Measurements from ENCODE around the gene ATP6V0E2.

Gene ATP6V0E2

DNA sequence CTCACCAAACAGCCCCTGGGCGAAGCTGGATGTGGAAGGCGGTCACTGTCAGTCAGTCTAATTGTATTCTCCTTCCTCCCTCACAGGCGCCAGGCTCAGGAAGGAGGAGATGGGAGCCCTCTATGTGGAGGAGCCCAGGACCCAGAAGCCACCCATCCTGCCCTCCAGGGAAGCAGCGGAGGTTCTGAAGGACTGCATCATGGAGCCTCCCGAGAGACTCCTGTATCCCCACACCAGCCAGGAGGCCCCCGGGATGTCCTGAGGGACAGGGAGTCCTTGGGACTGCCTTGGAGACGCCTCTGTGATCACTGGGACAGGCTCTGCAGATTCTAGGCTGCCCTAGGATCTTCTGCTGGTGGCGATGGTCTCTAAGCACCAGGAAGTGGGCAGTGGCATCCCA, 9.7 kb upstream of the ATP6V0E2 start:
- DNase-seq, result no peak

- no peak for DNase-seq
These were observed 9.0 kb upstream of the ATP6V0E2 start for GRCh38 chr7:149864751-149865150.

DNA sequence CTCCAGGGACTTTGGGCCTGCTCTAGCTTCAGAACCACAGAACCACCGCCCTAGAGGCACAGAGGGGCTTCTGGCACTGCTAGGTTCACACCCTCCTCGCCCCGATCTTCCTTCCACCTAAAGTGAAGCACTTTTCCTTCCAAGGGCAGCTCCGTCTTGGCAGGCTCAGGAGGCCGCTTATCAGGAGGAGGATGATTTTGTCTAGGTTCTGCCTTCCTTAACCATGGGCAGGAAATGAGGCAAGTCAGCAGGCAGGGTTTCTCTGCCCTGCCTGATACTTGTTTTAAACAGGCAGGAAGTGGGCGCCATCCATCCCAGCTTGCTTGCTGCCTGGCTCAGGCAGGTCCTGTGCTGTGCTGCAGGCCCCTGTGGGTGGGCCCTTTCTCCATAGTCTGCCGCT, 8.3 kb upstream of the ATP6V0E2 start:
- peak; percentile 64 for DNase-seq

DNA sequence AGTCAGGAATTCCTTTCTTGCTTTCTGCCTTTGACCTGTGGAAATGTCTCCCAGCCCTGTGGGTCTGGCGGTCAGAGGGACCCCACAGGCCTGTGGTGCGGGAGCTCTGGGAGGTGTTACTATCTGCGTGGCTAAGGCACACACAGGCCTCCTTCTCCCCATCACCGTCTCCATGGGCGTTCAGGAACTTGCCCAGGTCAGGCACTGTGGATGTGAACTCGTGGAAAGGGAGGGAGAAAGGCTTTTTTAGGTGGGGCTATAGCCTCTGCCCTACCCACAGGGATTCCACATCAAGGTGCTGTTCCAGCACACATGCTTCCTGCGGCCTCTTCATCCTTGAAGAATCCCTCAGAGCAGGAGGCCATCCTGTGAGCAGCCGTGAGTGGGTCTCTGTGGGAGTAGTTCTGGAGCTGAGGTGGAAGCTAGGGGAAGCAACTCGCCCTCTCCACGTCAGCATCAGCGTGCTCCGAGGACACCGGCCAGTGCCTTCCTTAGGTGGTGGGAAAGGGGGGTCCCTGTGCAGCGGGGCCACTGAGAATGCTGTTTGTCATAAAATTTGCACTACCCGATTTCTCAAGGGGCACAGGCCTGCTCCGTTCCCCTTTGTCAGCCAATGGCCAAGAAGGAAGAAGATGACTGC, 7.5 kb upstream of the ATP6V0E2 start:
- DNase-seq, result no peak

DNA sequence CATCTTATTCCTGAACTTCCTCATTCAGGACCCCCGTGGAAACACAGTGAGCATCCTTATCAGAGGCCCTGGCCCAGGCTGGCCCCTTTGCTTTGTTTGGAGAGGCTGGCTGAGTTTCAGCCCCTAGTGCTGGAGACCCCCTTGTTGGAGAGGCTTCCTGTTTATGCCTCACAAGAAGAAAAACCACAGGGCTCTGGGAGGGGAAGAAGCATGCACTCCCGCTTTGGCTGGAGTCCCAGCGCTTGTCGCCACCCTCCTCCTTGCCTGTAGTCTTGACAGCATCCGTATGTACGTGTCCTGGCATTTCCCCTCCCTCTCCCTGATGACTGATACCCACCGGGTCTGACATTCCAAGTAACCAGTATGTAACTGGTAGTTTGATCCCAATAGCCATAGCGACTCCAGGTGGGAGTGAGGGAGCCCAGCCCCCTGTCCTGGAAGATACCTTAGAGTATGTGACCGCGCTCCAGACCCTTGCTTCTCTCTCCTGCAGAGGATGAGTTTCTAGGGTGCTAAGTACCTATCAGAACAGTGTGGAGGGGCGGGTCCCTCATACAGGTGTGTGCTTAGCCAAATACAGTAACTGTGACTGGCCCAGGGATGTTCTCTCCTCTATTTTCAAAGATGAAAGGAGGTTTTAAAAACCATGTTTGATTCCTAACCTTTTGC, 6.9 kb upstream of the ATP6V0E2 start:
- no peak for DNase-seq

GRCh38 chr7:149867762-149868622, 5.8 kb upstream of the ATP6V0E2 start:
- DNase-seq, result no peak

GRCh38 chr7:149868623-149869290, 5.0 kb upstream of the ATP6V0E2 start:
- DNase-seq, result no peak

- no peak for DNase-seq
These were observed 4.5 kb upstream of the ATP6V0E2 start for GRCh38 chr7:149869291-149869650.

DNA sequence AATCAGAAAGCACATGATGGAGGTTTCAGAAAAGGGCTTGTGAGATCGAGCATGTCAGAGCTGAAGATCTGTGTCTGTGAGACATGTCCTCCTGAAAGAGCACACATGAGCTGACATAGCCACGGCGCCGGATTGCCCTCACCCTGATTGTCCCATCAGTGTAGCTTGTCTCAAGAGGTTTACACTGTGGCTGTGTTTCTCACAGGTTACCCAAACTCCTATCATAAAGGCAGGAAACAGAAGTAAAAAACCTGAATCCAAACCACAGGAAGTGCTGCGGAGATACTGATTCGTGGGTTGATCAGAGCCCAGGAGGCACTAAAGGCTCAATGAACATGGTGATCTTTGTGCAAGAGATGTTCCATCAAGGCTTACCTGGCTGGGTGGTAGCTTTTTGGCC, 3.9 kb upstream of the ATP6V0E2 start:
- peak; percentile 75 for DNase-seq

GRCh38 chr7:149870274-149870673, 3.5 kb upstream of the ATP6V0E2 start:
- DNase-seq, result no peak

- peak; percentile 21 for DNase-seq
These were observed 2.9 kb upstream of the ATP6V0E2 start for GRCh38 chr7:149870701-149871483.

GRCh38 chr7:149871576-149871975, 2.2 kb upstream of the ATP6V0E2 start:
- DNase-seq, result peak; percentile 17

DNA sequence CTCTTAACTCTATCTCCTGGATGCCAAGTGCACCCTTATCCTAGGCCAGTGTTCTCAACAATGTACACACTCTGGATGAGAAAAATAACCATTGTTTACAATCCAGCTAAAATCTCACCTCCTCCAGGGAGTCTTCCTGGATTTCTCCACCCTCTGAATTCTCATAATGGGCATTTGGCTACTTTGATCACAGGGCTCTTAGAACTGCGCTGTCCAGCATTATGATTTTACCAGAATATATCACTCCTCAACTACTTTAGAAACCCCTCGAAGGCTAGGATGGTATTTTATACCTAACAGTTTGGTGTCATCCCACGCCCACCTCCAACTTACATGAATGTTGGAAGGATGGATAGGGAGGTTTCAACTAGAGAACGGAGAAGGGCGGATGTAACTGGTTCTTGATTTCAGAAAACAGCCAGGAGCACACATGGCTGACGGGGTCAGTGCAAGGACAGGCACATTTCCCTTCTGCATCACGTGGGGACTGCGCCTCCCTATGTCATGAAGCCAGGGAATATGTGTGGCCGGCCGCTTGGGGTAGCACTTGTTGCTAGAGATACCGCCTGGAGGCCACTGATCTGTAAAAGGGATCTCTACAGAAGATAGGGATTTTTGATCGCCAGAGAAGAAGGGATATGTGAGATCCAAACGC, 1.2 kb upstream of the ATP6V0E2 start:
- no peak for DNase-seq

DNA sequence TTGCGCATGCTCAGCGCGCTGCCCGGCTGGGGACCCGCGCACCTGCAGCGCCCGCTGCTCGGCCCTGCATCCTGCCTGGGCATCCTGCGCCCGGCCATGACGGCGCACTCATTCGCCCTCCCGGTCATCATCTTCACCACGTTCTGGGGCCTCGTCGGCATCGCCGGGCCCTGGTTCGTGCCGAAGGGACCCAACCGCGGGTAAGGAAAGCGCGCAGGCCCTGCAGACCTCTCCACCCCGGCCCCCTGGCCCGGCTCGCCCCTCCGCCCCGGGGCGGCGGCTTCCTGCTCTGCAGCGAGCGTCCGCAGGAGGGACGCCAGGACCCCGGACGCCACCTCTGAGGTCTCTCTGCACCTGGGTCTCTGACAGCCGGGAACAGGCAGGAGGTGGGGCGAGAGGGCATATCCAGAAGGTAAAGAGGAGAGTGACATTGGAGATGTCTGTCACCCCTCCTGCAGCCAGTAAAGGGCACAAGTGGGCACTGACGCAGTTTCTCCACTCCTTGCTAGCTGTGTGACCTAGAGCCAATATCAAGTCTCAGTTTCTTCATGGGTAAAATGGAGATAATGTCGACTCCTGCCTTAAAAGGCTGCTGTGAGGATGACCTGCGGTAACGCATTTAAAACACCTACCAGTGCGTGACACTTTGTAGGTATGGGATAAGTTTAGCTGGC, 338 bp downstream of the ATP6V0E2 start:
- DNase-seq, result peak; percentile 18

DNA sequence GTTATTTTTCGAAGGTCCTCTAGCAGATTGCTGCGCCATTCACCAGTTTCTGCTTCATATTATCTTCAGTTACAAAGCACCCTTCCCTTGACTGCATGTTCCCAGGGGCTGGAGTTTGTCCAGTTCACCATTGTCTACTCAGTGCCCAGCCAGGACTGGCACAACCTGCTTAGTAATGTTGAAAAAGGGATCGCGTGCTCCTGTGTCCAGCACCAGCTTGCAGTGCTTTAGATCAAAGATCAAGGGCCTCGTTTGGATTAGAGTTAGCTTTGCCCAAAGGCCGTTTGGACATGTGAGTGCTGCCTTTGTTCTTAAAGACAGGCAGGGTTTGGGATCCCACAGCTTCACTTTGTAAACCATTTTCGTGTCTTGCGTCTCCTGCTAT, 867 bp downstream of the ATP6V0E2 start:
- DNase-seq, result no peak

DNA sequence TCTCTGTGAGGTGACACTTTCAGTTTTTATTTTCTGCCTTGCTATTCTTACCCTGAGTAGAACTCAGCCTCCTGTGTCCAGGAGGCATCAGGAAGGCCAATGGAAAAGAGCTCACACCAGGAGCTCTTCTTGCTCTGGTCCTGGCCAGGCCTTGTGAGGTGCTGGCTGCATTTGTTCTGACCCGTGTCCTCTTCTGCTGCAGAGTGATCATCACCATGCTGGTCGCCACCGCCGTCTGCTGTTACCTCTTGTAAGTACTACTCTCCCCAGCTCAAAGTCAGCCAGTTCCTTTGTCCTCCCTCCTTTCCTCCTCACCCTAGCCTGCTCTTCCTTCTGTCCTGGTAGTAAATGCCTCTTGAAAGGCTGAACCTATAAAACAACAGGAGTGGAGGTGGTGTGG, 1.6 kb downstream of the ATP6V0E2 start:
- DNase-seq, result no peak

- DNase-seq, result no peak
These were observed 4.2 kb downstream of the ATP6V0E2 start for GRCh38 chr7:149877890-149878522.

DNA sequence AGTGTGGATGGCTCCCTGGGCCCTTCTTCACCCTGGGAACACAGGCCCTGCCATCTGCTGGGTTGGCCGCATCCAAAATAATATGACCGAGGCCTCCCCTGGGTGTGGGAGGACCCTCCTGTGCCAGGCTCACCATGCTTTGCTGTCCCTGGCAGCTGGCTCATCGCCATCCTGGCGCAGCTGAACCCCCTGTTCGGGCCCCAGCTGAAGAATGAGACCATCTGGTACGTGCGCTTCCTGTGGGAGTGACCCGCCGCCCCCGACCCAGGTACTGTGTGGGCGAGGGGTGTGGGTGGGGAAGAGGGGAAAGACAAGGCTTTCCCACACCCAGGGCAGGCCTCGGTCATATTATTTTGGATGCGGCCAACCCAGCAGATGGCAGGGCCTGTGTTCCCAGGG, 4.8 kb downstream of the ATP6V0E2 start:
- no peak for DNase-seq

GRCh38 chr7:149879271-149879743, 5.5 kb downstream of the ATP6V0E2 start:
- no peak for DNase-seq

DNA sequence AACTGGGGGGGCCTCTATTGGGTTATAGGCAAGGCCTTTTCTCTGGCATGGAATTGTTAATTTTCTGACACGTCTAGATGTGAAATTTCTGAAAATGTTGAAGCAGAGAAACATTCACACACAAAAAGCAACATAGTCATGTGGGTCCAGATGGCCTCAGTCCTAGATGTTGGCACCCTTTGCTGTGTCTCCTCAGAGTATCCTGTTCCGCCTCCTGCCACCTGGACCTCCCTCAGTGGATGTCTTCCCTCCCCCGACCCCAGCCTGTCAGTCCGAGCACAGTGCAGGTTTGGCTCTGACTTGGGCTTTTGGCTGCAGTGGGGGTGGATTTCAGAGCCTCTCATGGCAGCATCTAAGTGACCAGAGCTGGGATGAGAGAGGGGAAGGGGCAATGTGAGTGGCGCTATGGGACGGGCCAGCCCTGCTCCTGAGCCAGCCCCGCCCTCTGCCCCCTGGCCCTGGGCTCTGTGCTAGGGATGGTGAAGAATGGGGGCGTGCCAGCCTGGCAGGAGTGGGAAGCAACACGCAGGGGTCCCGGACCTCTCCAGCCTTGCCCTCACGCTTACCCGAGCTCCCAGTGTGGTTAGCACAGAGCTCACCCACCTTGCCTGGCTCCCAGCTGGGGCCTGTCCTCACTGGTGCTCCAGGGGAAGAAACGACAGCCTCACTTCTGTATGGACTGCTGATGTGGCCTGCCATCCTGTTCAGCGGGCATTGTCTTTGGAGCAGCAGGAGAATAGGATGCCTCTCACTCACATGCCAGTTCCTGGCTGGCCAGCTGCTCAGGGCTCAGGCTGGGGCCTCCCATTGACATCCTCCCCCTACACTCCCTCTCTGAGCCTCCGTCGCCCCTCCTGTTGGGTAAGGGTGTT, 6.2 kb downstream of the ATP6V0E2 start:
- no peak for DNase-seq
